MV-4-11 (cell line): ENCODE measurements around the gene SLC39A8.

ENCODE experiments used
- DNase-seq: peaks from one replicate; lab custom pipeline; 2025; lab: John Stamatoyannopoulos, UW

SLC39A8 gene

GRCh38 chr4:102230194-102230593 is 115.1 kb downstream of the SLC39A8 start:
- DNase-seq: no peak

- DNase-seq: no peak
Observed at GRCh38 chr4:102227388-102227787, 117.9 kb downstream of the SLC39A8 start.

- no peak for DNase-seq
Observed at GRCh38 chr4:102223461-102223860, 121.8 kb downstream of the SLC39A8 start.

- no peak for DNase-seq
Observed at GRCh38 chr4:102222838-102223409, 122.4 kb downstream of the SLC39A8 start.

GRCh38 chr4:102219129-102219528 is 126.2 kb downstream of the SLC39A8 start:
- DNase-seq: no peak

- no peak for DNase-seq
Observed at GRCh38 chr4:102218656-102219055, 126.6 kb downstream of the SLC39A8 start.

- no peak for DNase-seq
Observed at GRCh38 chr4:102217775-102218355, 127.4 kb downstream of the SLC39A8 start.

- DNase-seq: no peak
Observed at GRCh38 chr4:102217345-102217744, 127.9 kb downstream of the SLC39A8 start.

GRCh38 chr4:102216666-102217065 is 128.6 kb downstream of the SLC39A8 start:
- DNase-seq: no peak

GRCh38 chr4:102213031-102213430 is 132.3 kb downstream of the SLC39A8 start:
- DNase-seq: no peak
